WERI-Rb-1 (cell line): ENCODE results near the gene CRYBB3.
A peak's percentile ranks its signal among the peaks of the same experiment; 100 is the strongest.
"Not testable (repeated sequence)": the region's sequence is repeated elsewhere in the genome, so short reads cannot be mapped to it uniquely, and the experiment has no call there.

Experiments
- DNase-seq: peaks from one replicate; pipeline ENCODE4 v3.0.0-alpha.2; 2020
- H3K27ac ChIP-seq: fragments of 250-450 bp; sonication (Bioruptor Pico); 2 replicates; pipeline ENCODE4 v1.5.1; 2020; ENCODE audit warnings: mild to moderate bottlenecking, moderate library complexity
- H3K27me3 ChIP-seq: fragments of 250-450 bp; sonication (Bioruptor Pico); 2 replicates; pipeline ENCODE4 v1.5.1; 2021; ENCODE audit warnings: mild to moderate bottlenecking, low read depth, moderate library complexity; ENCODE audit not compliant: insufficient read depth, severe bottlenecking
- H3K36me3 ChIP-seq: fragments of 250-450 bp; sonication (Bioruptor Pico); 2 replicates; pipeline ENCODE4 v1.5.1; 2020; ENCODE audit warnings: mild to moderate bottlenecking, moderate library complexity
- H3K4me3 ChIP-seq: 2 replicates; pipeline ENCODE4 v1.5.1; 2011; ENCODE audit warnings: low read depth, mild to moderate bottlenecking, control low read depth, low read length
- H3K9me3 ChIP-seq: fragments of 250-450 bp; sonication (Bioruptor Pico); 2 replicates; pipeline ENCODE4 v1.5.1; 2021; ENCODE audit warnings: mild to moderate bottlenecking, moderate library complexity; ENCODE audit not compliant: severe bottlenecking
- CTCF ChIP-seq: IDR thresholded peaks from 2 replicates; pipeline ENCODE4 v1.5.1; 2011; ENCODE audit warnings: low read depth, mild to moderate bottlenecking, control low read depth, inconsistent platforms, low read length

Gene CRYBB3

DNA sequence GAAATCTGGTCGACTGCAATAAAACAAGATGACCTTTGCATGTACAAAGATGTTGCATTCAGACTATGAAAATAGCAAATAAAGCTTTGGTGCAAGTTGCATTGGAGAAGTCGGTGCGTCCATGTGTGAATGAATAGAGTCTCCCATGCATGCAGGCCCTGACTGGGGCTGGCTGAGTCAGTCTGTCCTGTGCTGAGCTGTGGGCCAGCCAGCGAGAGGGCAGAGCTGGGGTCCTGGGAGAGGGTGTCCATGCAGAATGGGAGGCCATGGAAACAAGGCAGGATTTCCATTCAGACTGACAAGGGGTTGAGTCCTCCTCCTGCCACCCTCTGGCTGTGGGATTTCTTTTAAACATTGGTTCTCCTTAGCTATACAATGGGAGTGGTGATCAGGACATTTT lies 2.3 kb upstream of the CRYBB3 start:
- no peak for TF ChIP-seq CTCF
- H3K27ac ChIP-seq: no peak overlapping the region
- no peak overlapping the region for H3K4me3 ChIP-seq
- DNase-seq: no peak
- no peaks in the 10 kb centered on the region; the same call in none of the 2 replicates for H3K36me3 ChIP-seq
- no peaks in the 10 kb centered on the region for H3K27me3 ChIP-seq
- H3K9me3 ChIP-seq: no peaks in the 10 kb centered on the region

DNA sequence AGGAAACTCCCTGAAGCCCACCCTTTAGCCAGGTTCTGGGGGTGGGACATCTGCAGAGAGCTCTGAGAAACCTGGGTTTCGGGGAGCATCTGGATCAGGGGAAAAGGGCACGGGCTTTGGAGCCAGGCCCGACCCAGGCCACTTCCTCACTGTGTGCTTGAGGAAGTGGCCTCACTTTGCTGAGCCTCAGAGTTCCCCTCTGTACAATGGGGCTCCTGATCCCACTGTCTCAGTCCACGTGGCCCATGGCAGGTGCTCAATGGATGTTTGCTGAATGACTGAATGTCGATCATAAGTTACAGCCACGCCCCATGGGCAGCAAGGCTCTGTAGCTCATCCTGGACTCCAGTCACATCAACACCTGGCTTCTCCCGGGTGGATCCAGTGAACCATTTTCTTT lies 1.3 kb downstream of the CRYBB3 start:
- TF ChIP-seq CTCF: no peak
- Histone ChIP-seq H3K27me3 (no peaks in the 10 kb centered on the region), H3K36me3 (no peaks in the 10 kb centered on the region), H3K27ac (no peak overlapping the region), H3K4me3 (no peak overlapping the region), H3K9me3 (no peaks in the 10 kb centered on the region)
- DNase-seq: no peak

DNA sequence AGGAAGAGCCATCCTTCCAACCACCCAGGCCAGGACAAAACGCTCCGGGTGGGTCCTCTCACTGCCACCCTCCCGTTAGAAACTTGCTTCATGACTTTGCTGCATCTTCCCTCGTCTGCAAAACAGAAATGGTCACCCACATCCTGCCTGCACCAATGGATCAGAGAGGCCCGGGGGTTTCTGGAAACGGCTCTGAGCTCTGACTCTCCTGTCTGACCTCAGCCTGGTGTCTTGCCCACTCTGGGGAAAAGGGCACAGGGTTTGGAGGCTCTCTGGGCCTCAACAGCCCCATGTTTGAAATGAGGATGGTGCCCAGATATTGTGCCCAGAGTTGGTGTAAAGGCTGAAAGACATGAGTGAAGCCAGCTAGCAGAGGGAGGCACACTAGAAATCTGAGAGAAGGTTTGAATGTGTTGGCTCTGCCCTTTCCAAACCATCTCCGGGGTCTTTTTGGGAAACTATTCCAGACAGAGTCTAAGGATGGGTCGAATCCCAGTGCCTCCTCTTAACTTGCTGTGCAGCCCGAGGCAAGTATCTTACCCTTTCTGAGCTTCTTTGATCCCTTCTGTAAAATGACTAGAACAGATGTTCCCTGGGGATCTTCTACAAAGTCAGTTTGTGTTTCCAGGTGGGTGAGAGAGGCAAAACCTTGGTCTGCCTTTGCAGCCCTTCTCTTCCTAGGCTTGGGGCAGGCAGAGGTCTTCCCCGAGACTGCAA lies 2.1 kb downstream of the CRYBB3 start:
- Histone ChIP-seq H3K36me3 (no peaks in the 10 kb centered on the region), H3K27ac (no peak overlapping the region), H3K9me3 (no peaks in the 10 kb centered on the region), H3K4me3 (no peak overlapping the region), H3K27me3 (no peaks in the 10 kb centered on the region)
- DNase-seq: no peak
- no peak for TF ChIP-seq CTCF

DNA sequence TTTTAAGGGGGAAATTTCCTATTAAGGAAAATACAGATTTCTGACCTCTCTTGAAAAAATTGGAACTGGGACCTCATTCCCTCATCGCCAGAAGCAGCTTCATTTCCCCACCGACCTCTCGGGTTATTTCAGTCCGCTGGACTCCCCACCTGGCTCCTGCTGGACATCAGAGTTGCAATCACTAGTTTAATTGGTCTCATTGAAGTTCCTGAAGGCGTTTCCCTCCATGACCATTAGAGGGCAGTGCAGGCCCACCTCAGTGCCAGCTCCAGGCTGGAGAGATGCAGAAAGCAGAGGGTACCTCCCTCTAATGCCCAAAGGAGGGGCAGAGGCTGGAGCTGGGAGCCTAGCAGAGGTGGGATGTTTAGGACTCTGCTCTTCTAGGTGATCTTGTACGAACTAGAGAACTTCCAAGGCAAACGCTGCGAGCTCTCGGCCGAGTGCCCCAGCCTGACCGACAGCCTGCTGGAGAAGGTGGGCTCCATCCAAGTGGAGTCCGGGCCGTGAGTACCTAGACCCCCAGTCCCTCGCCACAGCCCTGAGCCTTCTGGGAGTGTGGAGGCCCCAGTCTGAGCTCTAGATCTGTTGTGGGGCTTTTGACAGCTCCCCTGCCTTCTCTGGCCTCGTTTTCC lies 2.7 kb downstream of the CRYBB3 start:
- Histone ChIP-seq H3K4me3 (no peak overlapping the region), H3K36me3 (no peaks in the 10 kb centered on the region), H3K27ac (no peak overlapping the region), H3K27me3 (no peaks in the 10 kb centered on the region), H3K9me3 (no peaks in the 10 kb centered on the region)
- DNase-seq: peak; percentile 72
- peak; percentile 86 for TF ChIP-seq CTCF

GRCh38 chr22:25203082-25203481 lies 3.4 kb downstream of the CRYBB3 start:
- Histone ChIP-seq H3K4me3 (no peak overlapping the region), H3K27me3 (no peaks in the 10 kb centered on the region), H3K36me3 (no peaks in the 10 kb centered on the region), H3K27ac (no peak overlapping the region), H3K9me3 (no peaks in the 10 kb centered on the region)
- TF ChIP-seq CTCF: no peak
- no peak for DNase-seq

DNA sequence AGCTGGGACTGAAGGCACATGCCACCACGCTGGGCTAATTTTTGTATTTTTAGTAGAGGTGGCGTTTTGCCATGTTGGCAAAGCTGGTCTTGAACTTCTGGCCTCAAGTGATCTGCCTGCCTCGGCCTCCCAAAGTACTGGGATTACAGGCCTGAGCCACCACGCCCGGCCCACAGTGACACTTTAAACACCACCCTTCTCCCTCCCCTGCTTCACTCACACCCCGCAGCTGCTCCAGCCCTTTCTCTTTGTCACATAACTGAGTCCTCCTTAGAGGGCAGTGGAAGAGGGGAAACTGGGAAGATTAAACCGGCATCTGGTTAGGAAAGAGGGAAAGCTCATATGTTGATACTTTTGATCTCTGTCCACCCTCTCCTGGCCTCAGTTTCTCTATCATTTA lies 4.9 kb downstream of the CRYBB3 start:
- not testable (repeated sequence) for H3K4me3 ChIP-seq, H3K36me3 ChIP-seq, DNase-seq, H3K27me3 ChIP-seq, H3K9me3 ChIP-seq, H3K27ac ChIP-seq
